ENCODE data around the gene MCRS1.
"Not testable (repeated sequence)": the region's sequence is repeated elsewhere in the genome, so short reads cannot be mapped to it uniquely, and the experiment has no call there.

The MCRS1 gene

DNA sequence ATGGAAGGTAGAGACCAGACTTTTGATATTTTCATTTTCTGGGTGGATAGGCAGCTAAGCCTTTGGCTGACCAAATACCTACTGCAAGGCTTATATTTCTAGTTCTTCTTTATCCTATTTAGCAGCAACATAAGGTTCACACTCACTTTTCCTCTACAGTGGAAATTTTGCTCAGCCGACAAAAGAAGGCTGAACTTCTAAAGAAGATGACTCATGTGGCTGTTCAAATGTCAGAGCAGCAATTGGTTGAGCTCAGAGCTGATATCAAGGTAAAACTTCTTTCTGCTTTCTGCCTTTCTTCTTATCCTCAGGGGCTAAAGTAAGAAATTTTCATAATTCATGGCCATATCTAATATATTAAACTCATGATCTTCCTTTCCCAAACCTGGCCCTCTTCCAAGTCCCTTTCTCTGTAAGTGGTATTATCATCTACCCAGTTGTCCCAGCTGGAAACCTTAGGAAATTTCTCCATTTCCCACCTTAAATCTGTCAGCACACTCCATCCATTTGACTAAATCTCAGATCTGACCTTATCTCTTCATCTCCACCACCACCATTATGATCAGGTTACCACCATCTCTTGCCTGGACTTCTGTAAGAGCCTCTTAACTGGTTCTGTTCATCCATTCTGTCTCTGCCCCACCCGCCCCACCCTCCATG is 48.9 kb downstream of the MCRS1 start:
- DNase-seq (ENCODE audit: low read depth), result peak; percentile 76

DNA sequence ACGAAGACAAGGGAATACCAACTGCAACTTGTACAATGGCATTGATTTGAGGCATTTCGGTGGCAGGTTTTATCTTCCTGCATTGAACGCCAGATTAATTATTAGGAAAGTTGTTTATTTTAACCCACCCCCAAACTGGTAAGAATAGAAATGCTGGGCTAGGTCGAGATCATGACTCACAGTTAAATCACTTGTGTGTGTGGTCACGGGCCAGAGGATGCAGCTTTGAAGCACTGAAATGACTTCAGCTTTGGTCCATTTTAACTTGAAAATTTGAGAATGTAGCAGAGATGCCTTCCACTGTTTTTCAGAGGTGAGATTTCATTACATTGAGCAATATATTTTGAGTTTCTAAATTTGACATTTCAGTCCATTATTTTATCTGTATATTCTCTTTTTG is 52.7 kb downstream of the MCRS1 start:
- DNase-seq (ENCODE audit: low read depth), result peak; percentile 91

DNA sequence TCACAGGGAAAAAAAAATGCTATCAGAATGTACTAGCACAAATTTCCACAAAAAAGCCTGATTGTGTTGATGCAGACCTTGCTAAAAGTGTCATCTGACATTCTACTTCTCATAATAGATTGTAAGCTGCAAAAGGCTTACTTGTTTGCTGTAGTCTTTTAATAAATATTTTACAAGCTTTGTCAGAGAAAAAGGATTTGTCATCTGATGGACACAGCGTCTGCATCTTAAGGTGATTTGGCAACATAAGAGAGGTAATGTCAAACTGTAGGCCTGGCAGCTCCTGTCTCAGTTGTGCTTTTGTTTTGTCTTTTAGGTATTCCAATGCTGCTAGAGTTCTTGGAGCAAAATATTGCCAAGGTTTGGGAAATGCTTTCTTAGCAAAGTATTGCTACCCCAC is 55.4 kb downstream of the MCRS1 start:
- DNase-seq (ENCODE audit: low read depth), result no peak

DNA sequence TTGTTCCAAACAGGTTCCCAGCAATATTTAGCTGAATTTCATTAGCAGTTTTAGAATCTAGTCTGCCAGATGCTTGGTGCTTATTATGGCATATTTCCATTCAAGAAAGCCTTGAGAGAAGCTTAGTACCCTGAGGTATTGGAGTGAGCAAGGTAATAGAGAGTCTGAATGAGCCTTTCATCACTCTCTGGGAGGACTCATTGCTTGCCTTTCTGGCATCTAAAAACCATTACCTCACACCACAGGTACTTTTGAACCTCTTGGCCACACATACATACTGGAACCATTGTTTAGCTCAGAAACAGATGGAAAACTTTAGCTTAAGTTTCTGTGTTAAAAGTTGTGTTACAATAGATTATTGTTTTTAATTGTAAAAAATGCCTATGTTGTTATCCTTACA is 56.5 kb downstream of the MCRS1 start:
- DNase-seq (ENCODE audit: low read depth), result no peak

DNA sequence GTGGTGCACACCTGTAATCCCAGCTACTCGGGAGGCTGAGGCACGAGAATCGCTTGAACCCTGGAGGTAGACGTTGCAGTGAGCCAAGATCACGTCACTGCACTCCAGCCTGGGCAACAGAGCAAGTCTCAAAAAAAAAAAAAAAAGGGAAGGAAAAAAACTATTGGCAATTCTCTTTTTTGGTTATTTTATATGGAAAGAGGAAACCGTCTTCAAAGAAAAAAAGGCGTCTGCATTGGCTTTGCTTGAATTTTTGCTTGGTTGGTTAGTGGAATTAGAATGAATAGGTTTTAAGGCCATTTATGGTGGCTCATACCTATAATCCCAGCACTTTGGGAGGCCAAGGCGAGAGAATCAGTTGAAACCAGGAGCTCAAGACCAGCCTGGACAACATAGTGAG is 58.3 kb downstream of the MCRS1 start:
- not testable (repeated sequence) for DNase-seq (ENCODE audit: low read depth)

All from iris pigment epithelial cell (primary cell).